ENCODE data around the gene FYCO1.

DNA sequence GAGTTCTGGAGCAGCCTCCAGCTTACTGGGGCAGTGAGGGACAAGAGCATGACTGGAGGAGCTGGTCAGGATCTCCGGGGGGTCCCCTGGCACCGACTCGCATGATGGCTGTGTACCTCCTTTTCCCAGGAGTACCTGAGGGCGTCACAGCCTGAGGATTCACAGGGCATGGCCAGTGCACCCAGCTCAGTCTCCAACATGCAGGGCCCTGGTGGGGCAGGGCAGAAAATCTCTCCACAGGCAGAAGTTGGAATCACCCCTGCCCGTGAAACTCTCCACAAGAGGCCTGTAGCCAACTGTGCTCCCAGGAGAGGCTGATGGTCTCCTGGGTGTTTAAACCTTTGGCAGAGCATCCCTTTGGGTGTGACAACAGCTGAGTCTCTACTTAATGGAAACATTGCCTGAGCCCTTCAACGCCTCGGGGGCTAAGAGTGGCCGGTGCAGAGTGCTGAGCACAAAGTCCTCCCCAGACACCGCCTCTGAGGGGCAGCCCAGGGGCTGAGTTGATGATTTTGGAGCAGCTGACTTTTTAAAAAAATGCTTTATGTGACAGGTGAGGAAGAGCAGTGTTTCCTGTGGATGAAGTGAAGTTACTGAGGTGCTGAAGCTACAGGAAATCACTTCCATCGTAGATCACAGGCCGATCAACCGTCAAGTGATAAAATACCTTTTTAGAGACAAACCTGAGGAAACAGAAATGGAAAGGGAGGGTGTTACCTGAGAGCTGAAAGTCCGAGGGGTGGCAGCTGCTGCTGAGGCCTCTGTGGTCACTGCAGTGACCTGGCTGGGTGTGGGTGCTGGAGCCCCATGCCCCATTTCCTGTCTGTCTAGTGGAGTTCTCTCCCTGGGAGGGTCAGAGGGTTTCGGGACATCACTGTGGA lies 74.2 kb downstream of the FYCO1 start:
- no peak for TF ChIP-seq POLR2A (IDR thresholded peaks at IDR 0.05; ENCODE audit: low read depth, low read length)
- TF ChIP-seq POLR2AphosphoS5 (IDR thresholded peaks at IDR 0.05; ENCODE audit: low read depth, low read length): no peak
- TF ChIP-seq SPI1 (IDR thresholded peaks at IDR 0.05; ENCODE audit: low read depth, low read length): no peak
- TF ChIP-seq TAF1 (IDR thresholded peaks at IDR 0.05; ENCODE audit: low read depth, low read length): no peak
